Loucy (cell line): ENCODE data around the gene SRGAP1.

Experiments
- CTCF ChIP-seq: fragments of 200-600 bp; sonication (generic); conservative IDR thresholded peaks from 2 replicates; pipeline ENCODE4 v1.5.1; 2014; ENCODE audit warnings: mild to moderate bottlenecking, antibody characterized with exemption, low read length
- EZH2phosphoT487 ChIP-seq: fragments of 200-600 bp; IDR thresholded peaks from 2 replicates; pipeline ENCODE4 v1.6.1; 2018; ENCODE audit warnings: antibody characterized with exemption, mild to moderate bottlenecking, moderate library complexity, borderline replicate concordance

GRCh38 chr12:64128366-64128765 is 283.9 kb downstream of the SRGAP1 start:
- TF ChIP-seq CTCF, result no peak
- TF ChIP-seq EZH2phosphoT487, result no peak
